Adipocyte (in vitro differentiated cells): Measurements from ENCODE around the gene WBP1.
A peak's percentile ranks its signal among the peaks of the same experiment; 100 is the strongest.
"Not testable (repeated sequence)": the region's sequence is repeated elsewhere in the genome, so short reads cannot be mapped to it uniquely, and the experiment has no call there.

Source experiments
- DNase-seq: peaks from one replicate; pipeline ENCODE4 v3.0.0-alpha.2; 2015; ENCODE audit warnings: low read depth
- H3K27me3 ChIP-seq: replicated peaks from 2 replicates; pipeline ENCODE4 v1.7.0; 2013; ENCODE audit warnings: mild to moderate bottlenecking, low read length, moderate library complexity; ENCODE audit not compliant: control insufficient read depth, insufficient read depth
- H3K36me3 ChIP-seq: 2 replicates; pipeline ENCODE4 v1.7.0; 2013; ENCODE audit warnings: low read length, mild to moderate bottlenecking, moderate library complexity; ENCODE audit not compliant: control insufficient read depth, insufficient read depth, severe bottlenecking
- H3K4me1 ChIP-seq: 2 replicates; pipeline ENCODE4 v1.7.0; 2013; ENCODE audit warnings: mild to moderate bottlenecking, low read length, moderate library complexity; ENCODE audit not compliant: control insufficient read depth, insufficient read depth
- H3K4me3 ChIP-seq: 2 replicates; pipeline ENCODE4 v1.7.0; 2013; ENCODE audit warnings: mild to moderate bottlenecking, low read length, moderate library complexity
- H3K9ac ChIP-seq: 2 replicates; pipeline ENCODE4 v1.7.0; 2013; ENCODE audit warnings: mild to moderate bottlenecking, low read length, moderate library complexity
- H3K9me3 ChIP-seq: 2 replicates; pipeline ENCODE4 v1.7.0; 2013; ENCODE audit warnings: mild to moderate bottlenecking, low read length, moderate library complexity; ENCODE audit not compliant: control insufficient read depth

Gene WBP1

DNA sequence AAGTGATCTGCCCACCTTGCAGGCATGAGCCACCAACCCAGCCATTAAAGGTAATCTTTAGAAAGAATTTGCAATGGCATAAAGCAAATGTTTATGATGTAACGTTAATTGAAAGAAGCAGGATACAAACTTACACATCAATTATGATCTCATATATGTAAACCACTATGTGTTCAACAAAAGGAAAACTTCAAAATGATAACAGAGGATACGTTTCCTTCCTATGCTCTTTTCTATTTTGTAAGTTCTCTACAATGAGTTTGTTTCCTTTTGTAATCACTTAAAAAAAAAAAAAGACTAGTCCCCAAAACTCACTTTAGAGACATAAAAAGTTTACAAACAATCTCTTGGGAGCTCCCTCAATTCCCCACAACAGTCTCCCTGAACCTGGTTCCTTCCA lies 38.2 kb upstream of the WBP1 start:
- Histone ChIP-seq H3K4me3 (no peak overlapping the region), H3K4me1 (peaks cover 22% of the 10 kb centered on the region), H3K9ac (no peak overlapping the region), H3K9me3 (no peaks in the 10 kb centered on the region), H3K27me3 (no peaks in the 10 kb centered on the region), H3K36me3 (no peaks in the 10 kb centered on the region)
- no peak for DNase-seq

DNA sequence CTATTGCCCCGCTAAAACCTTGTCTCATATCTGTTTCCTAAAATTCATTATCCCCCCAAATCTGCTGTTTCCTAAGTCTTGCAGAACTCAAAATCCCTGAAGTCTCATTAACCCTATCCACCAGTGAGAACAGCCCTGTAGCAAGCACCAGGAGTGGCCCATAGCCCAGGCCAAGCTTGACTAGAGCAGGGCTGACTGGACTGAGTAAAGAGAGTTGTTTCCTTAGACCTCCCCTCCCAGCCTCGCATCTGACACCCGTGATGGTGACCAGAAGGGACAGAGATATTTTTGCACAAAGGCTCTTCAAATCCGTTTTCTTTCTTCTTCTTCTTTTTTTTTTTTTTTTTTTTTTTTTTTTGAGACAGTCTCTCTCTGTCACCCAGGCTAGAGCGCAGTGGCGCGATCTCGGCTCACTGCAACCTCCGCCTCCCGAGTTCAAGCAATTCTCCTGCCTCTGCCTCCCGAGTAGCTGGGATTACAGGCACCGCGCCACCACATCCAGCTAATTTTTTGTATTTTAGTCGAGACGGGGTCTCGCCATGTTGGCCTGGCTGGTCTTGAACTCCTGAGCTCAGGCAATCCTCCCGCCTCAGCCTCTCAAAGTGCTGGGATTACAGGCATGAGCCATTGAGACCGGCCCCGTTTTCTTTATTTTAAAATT lies 37.7 kb upstream of the WBP1 start:
- not testable (repeated sequence) for DNase-seq, H3K36me3 ChIP-seq, H3K9me3 ChIP-seq, H3K27me3 ChIP-seq
- H3K4me1 ChIP-seq = peaks cover 18% of the 10 kb centered on the region
- H3K4me3 ChIP-seq = peak overlapping the region; percentile 91
- peak overlapping the region; percentile 75 for H3K9ac ChIP-seq

DNA sequence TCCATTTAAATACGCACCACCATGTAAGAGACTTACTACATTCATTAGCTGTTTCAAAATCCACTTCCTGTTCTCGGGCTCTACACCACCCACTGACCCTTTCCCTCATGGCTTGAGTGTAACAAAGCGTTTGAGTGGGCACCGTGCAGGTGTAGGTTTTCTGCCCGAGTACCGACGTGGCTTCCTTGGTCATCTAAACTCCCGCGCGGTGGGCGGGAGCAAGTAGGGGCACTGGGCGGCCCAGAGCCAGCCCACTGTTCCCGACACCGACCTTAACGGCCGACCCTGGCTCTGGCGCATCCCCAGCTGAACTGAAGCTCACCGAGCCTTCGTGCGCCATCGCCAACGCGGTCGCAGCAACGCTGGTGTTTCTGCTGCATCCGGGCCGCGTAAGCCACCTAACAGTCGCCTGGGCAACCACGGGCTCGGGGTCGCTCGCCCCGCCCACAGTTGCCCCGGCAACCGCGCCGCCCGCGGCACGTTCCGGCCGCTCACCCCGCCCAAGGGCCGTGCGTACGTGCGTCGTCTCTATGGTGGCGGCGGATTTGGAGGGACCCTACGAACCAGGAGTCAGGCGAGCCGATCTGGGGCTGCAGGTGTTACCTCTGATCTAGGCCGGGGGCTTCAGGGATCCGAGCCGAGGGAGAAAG lies 36.9 kb upstream of the WBP1 start, which contains the start of the genes C2orf81 and WDR54:
C2orf81 (minus strand) TSS at position 399 of the 650 bp plus-strand sequence; CDS start at position 340, 59 bp downstream.
WDR54 (plus strand) TSS at position 510 of the 650 bp plus-strand sequence. CDS start 424 bp downstream, outside the sequence.
- no peaks in the 10 kb centered on the region for H3K27me3 ChIP-seq
- peak within 1 kb of the TSS; percentile 91 for H3K4me3 ChIP-seq
- H3K4me1 ChIP-seq = peaks cover 14% of the 10 kb centered on the region
- no peaks in the 10 kb centered on the region for H3K9me3 ChIP-seq
- DNase-seq = peak; percentile 92
- peak within 1 kb of the TSS; percentile 75 for H3K9ac ChIP-seq
- no peaks in the 10 kb centered on the region for H3K36me3 ChIP-seq

DNA sequence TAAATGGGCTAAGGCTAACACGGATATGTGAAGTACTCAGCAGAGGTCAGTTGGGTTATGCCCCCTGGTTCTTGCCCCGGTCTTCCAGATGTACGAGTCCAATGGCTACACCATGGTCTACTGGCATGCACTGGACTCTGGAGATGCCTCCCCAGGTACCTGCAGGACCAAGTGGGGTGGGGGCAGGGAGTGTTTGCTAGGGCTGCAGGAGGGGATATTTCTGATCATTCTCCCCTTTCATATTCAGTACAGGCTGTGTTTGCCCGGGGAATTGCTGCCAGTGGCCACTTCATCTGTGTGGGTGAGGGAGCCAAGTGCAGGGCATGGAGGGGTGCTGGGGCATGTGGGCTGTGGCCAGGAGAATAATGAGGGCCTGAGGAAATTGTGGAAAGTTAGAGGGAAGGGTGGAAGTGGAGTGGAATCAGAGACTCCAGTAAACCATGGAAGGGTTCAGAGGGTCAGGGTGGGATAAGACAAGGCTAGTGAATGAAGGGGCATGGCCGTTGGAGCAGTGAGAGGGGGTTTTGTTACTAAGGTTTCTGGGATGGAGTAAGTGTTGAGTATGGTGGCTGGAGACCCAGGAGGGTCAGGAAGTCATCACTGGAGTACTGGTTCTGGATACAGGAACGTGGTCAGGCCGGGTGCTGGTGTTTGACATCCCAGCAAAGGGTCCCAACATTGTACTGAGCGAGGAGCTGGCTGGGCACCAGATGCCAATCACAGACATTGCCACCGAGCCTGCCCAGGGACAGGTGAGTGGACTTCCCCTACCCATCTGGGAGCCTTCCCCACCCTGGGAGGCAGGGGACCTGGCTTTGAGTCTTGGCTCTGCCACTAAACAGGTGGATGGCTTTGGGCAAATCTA lies 34.8 kb upstream of the WBP1 start:
- H3K36me3 ChIP-seq = peaks cover 10% of the 10 kb centered on the region
- H3K9me3 ChIP-seq = no peaks in the 10 kb centered on the region
- H3K9ac ChIP-seq = no peak overlapping the region
- H3K4me3 ChIP-seq = no peak overlapping the region
- H3K4me1 ChIP-seq = peaks cover 14% of the 10 kb centered on the region
- H3K27me3 ChIP-seq = no peaks in the 10 kb centered on the region
- no peak for DNase-seq

DNA sequence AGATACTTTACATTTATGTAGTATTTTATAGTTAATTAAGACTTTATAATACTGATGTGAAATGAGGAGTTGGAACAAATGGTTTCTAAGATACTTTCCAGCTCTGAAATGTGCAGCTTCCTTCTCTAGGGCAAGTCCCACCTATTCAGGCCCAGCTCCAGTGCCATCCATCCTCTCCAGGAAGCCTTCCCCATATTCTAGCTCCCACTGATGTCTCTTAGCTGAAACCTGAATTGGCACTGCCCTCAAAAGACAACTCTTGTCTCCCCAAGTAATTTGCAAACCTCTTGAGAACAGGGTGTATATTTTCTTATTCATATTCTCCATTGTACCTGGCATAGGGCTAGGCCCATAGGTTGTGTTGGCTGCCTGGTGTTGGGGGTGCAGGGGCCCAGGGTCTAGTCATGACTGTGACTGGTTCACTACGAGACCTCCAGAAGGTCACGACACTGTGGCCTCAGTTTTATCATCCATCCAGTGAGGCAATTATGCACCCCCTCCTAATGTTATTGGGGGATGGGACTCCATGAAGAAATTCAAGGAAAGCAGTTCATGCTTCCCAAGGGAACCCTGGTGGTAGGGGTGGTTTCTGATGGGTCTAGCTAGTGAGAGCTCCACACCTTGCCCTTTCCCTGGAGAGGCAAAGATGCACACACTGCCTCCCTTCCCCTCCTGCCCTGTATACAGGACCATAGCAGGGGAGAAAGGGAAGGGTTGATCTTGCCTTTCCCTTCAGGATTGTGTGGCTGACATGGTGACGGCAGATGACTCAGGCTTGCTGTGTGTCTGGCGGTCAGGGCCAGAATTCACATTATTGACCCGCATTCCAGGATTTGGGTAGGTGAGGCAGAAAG lies 33.9 kb upstream of the WBP1 start:
- Histone ChIP-seq H3K4me1 (peaks cover 14% of the 10 kb centered on the region), H3K4me3 (no peak overlapping the region), H3K36me3 (peaks cover 17% of the 10 kb centered on the region), H3K9me3 (no peaks in the 10 kb centered on the region), H3K27me3 (no peaks in the 10 kb centered on the region), H3K9ac (no peak overlapping the region)
- DNase-seq = no peak

DNA sequence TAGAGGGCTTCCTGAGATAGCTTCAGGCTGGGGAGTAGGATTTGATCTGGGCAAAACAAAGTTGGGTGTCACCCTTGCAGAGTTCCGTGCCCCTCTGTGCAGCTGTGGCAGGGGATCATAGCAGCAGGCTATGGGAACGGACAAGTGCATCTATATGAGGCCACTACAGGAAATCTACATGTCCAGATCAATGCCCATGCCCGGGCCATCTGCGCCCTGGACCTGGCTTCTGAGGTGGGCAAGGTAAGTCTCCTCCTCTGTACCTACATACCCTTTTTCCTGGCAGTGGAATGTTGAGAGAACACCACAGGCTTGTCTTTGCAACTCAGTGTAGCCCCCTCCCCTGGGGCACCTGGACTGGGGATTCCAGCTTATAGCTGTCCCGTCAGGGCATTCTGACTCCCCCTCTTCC lies 33.2 kb upstream of the WBP1 start:
- Histone ChIP-seq H3K4me1 (peaks cover 14% of the 10 kb centered on the region), H3K9ac (no peak overlapping the region), H3K4me3 (no peak overlapping the region), H3K36me3 (peaks cover 23% of the 10 kb centered on the region), H3K9me3 (no peaks in the 10 kb centered on the region), H3K27me3 (no peaks in the 10 kb centered on the region)
- DNase-seq = no peak

DNA sequence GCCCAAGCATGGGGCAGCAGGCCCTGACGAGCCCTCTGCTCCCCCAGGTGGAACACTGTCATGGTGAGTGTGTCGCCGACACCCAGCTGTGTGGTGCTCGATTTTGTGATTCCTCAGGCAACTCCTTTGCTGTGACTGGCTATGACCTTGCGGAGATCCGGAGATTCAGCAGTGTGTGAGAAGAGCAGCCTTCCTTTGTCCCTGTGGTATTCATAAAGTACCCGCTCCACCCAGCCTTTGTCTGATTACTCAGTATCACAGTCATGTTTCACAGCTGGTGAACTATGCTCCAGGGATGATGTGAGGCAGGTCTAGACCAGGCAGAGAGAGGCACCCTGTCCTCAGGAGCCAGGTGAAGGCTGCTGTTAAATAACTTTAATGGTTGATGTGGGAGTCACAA lies 32.7 kb upstream of the WBP1 start:
- H3K4me3 ChIP-seq = no peak overlapping the region
- H3K9ac ChIP-seq = no peak overlapping the region
- no peak for DNase-seq
- H3K4me1 ChIP-seq = peaks cover 14% of the 10 kb centered on the region
- peaks cover 27% of the 10 kb centered on the region for H3K36me3 ChIP-seq
- H3K9me3 ChIP-seq = no peaks in the 10 kb centered on the region
- H3K27me3 ChIP-seq = no peaks in the 10 kb centered on the region

DNA sequence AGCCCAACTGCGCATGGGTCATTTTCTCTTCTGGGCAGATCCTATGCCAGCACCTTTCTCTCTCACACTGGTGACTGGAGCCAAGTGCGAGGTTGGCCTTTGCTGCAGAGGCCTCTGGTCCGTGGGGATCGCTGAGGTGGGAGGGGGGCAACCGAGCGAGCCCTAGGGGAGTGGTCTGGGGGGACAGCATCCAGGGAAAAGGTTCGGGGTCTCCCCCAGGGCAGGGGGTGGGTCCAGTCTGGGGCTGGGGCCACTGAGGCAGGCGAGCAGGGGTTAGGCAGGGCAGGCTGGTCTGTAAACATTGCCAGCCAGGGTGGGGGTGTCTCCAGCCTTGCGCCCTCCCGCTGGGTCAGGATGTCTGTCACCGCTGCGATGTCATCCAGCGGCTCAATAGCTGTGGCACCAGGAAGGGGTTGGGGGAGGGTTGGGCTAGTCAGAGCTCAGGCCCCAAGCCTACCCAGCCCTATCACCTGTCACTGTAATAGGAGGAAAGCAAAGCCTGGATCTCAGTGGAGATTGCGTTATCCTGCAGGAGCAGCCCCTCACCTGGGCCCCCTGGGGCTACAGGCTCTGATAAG lies 32.0 kb upstream of the WBP1 start:
- no peak for DNase-seq
- no peak overlapping the region for H3K9ac ChIP-seq
- H3K36me3 ChIP-seq = peaks cover 28% of the 10 kb centered on the region
- H3K4me3 ChIP-seq = no peak overlapping the region
- H3K27me3 ChIP-seq = no peaks in the 10 kb centered on the region
- peaks cover 9% of the 10 kb centered on the region for H3K4me1 ChIP-seq
- no peaks in the 10 kb centered on the region for H3K9me3 ChIP-seq

DNA sequence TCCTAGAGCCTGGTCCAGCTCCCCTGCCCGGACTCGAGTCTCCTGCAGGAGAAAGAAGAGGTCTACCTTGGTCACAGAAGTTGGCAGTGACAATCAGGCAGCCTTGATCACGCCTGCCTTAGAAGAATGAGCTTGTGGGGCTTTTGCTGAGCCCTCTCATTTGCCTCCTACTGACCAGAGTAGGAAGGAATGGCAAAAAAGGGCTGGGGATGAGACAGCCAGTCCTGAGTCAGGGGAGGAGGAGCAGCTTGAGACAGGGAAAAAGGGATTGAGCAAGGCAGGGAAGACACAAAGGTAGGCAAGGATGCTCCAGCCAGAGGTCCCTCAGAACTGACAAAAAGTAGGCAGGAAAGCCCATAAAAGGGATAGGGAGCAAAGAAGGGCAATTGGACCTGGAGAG lies 30.7 kb upstream of the WBP1 start:
- H3K9ac ChIP-seq = no peak overlapping the region
- H3K4me3 ChIP-seq = no peak overlapping the region
- no peak for DNase-seq
- peaks cover 36% of the 10 kb centered on the region for H3K36me3 ChIP-seq
- no peaks in the 10 kb centered on the region for H3K9me3 ChIP-seq
- H3K4me1 ChIP-seq = no peaks in the 10 kb centered on the region
- no peaks in the 10 kb centered on the region for H3K27me3 ChIP-seq

DNA sequence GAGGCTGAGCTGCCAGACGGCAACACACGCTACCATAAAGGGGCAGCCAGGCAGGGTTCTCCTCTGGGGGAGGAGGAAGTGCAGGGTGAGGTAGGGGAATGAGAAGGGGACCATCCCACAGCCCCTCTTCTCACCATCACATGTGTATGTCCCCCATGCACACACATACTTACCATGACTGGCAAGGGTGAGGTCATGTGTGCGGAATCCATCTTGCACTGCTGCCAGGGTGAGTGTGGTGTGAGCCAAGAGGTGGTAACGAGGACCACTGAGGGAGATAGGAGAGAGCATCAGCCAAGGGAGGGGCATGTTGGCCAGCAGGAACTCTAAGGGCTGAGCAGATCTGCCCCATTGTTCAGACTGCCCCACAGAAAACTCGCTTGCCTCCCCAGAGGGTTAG lies 29.6 kb upstream of the WBP1 start:
- no peak for DNase-seq
- peaks cover 36% of the 10 kb centered on the region for H3K36me3 ChIP-seq
- no peaks in the 10 kb centered on the region for H3K9me3 ChIP-seq
- no peak overlapping the region for H3K4me3 ChIP-seq
- no peak overlapping the region for H3K9ac ChIP-seq
- H3K4me1 ChIP-seq = no peaks in the 10 kb centered on the region
- no peaks in the 10 kb centered on the region for H3K27me3 ChIP-seq
